Vagina (tissue), 2 donors: Measurements from ENCODE around the gene ATP1A3. TPM values are rescaled to one million over a fixed set of nuclear protein-coding genes. Genes with fewer than 3 reads are reported as not detected.

Experiments
- DNase-seq, 2 donors: peaks; one replicate each; pipeline ENCODE4 v3.0.0-alpha.2; 2017; ENCODE audit errors: extremely low spot score in 2 of 2
- H3K27ac ChIP-seq: fragments of 200-600 bp; sonication (generic); one replicate; pipeline ENCODE4 v1.5.1; 2019
- H3K27me3 ChIP-seq: fragments of 200-600 bp; sonication (generic); one replicate; pipeline ENCODE4 v1.5.1; 2019
- H3K36me3 ChIP-seq, 2 donors: fragments of 200-600 bp; sonication (generic); one replicate each; pipeline ENCODE4 v1.5.1; 2017 to 2019
- H3K4me1 ChIP-seq: fragments of 200-600 bp; sonication (generic); one replicate; pipeline ENCODE4 v1.5.1; 2019
- H3K4me3 ChIP-seq, 2 donors: fragments of 200-600 bp; sonication (generic); 1 replicate in 1 of 2; 2 replicates in 1 of 2; pipeline ENCODE4 v1.5.1; 2016 to 2019
- H3K9me3 ChIP-seq: fragments of 200-600 bp; sonication (generic); one replicate; pipeline ENCODE4 v1.5.1; 2019
- POLR2A ChIP-seq, 2 donors: fragments of 450-650 bp; IDR thresholded peaks; one replicate each; pipeline ENCODE4 v1.6.1; 2017; ENCODE audit warnings: antibody characterized with exemption in 2 of 2, mild to moderate bottlenecking in 2 of 2, moderate library complexity in 2 of 2
- POLR2AphosphoS5 ChIP-seq, 2 donors: sonication (generic); formaldehyde crosslinking; IDR thresholded peaks; one replicate each; pipeline ENCODE4 v1.9.0; 2017; ENCODE audit warnings: antibody characterized with exemption in 2 of 2, mild to moderate bottlenecking in 2 of 2, low read depth in 1 of 2; ENCODE audit not compliant: insufficient read depth in 1 of 2
- intact Hi-C: fragments of 100-400 bp; cut with DNase I; formaldehyde crosslinking; loops from one replicate; pipeline ENCODE4 v1.15.1; 2023
- total RNA-seq: library from RNA; depleted of rRNA; stranded (reverse); fragments of >200 nt; gene quantifications from one replicate; pipeline ENCODE4 v1.2.3, GENCODE V29; 2016
- TF ChIP-seq, protein P1 (sequence below), 3 experiments: fragments of 450-650 bp in 2 of 3; fragments of 200-600 bp in 1 of 3; sonication (generic) in 1 of 3; IDR thresholded peaks; one replicate each; pipeline ENCODE4 v1.5.1; 2017 to 2019; ENCODE audit warnings: antibody characterized with exemption in 3 of 3, mild to moderate bottlenecking in 2 of 3, moderate library complexity in 2 of 3

Gene ATP1A3
- total RNA-seq, 1 donor from 2014 or later: 4.7 TPM

GRCh38 chr19:41998246-41999020, 4.4 kb upstream of the ATP1A3 start:
- intact Hi-C loops: no loop called here
- no peak overlapping the region for H3K4me3 ChIP-seq
- no peak for DNase-seq
- H3K27me3 ChIP-seq: peaks cover 15% of the 10 kb centered on the region
- no peak overlapping the region for H3K27ac ChIP-seq
- TF ChIP-seq POLR2A (IDR thresholded peaks at IDR 0.05): no peak
- TF ChIP-seq, protein P1, sequence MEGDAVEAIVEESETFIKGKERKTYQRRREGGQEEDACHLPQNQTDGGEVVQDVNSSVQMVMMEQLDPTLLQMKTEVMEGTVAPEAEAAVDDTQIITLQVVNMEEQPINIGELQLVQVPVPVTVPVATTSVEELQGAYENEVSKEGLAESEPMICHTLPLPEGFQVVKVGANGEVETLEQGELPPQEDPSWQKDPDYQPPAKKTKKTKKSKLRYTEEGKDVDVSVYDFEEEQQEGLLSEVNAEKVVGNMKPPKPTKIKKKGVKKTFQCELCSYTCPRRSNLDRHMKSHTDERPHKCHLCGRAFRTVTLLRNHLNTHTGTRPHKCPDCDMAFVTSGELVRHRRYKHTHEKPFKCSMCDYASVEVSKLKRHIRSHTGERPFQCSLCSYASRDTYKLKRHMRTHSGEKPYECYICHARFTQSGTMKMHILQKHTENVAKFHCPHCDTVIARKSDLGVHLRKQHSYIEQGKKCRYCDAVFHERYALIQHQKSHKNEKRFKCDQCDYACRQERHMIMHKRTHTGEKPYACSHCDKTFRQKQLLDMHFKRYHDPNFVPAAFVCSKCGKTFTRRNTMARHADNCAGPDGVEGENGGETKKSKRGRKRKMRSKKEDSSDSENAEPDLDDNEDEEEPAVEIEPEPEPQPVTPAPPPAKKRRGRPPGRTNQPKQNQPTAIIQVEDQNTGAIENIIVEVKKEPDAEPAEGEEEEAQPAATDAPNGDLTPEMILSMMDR (IDR thresholded peaks at IDR 0.05): no peak
- no peak for TF ChIP-seq POLR2AphosphoS5 (IDR thresholded peaks at IDR 0.05; ENCODE audit: insufficient read depth in 1 of 2, low read depth in 1 of 2)
- peaks cover 15% of the 10 kb centered on the region for H3K4me1 ChIP-seq
- no peaks in the 10 kb centered on the region for H3K36me3 ChIP-seq
- no peaks in the 10 kb centered on the region for H3K9me3 ChIP-seq

GRCh38 chr19:41997851-41998229, 3.8 kb upstream of the ATP1A3 start:
- intact Hi-C loops: no loop called here
- no peak overlapping the region for H3K4me3 ChIP-seq
- no peaks in the 10 kb centered on the region for H3K9me3 ChIP-seq
- H3K27ac ChIP-seq: no peak overlapping the region
- TF ChIP-seq POLR2A (IDR thresholded peaks at IDR 0.05) (no peak), POLR2AphosphoS5 (IDR thresholded peaks at IDR 0.05; ENCODE audit: insufficient read depth in 1 of 2, low read depth in 1 of 2) (no peak)
- TF ChIP-seq, protein P1 (IDR thresholded peaks at IDR 0.05): no peak
- no peaks in the 10 kb centered on the region for H3K36me3 ChIP-seq
- DNase-seq: no peak
- H3K4me1 ChIP-seq: peaks cover 15% of the 10 kb centered on the region
- H3K27me3 ChIP-seq: peaks cover 15% of the 10 kb centered on the region

DNA sequence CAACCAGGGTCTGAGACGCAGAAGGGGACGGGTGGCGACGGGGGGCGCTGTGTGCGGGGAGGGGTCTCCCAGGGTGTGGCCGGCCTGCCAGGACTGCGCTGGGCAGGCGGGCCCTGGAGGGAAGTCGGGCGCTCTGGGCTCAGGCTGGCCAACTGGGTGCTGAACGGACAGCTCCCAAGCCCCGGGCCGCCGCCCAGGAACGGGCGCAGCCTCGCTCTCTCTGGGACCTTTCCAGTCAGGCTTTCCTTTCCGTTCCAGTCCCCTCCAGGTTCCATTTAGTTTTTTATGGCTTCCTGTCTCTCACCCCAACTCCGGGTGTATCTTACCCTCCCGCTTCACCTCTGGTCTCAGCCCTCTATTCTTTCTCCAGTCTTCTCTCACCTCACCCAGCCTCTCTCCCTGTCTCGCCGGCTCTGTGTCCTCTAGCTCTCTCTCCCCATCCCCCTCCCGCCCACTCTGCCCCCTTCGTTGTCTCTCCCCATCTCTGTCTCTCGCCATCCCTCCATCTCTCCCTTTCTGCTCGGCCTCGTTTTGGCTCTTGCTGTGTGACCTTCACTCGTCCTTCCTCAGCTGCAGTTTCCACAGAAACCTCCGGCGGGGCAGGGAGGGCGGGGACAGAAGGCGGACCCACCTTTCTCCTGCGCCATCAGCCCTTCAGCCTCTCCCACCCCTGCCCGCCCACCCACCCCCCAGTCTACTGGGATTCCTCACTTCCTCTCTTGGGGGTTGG, 3.3 kb upstream of the ATP1A3 start:
- H3K4me1 ChIP-seq: peaks cover 15% of the 10 kb centered on the region
- H3K4me3 ChIP-seq: no peak overlapping the region
- no peak overlapping the region for H3K27ac ChIP-seq
- TF ChIP-seq POLR2AphosphoS5 (IDR thresholded peaks at IDR 0.05; ENCODE audit: insufficient read depth in 1 of 2, low read depth in 1 of 2) (no peak), POLR2A (IDR thresholded peaks at IDR 0.05) (no peak)
- TF ChIP-seq, protein P1 (IDR thresholded peaks at IDR 0.05): no peak
- no peaks in the 10 kb centered on the region for H3K9me3 ChIP-seq
- DNase-seq: no peak
- intact Hi-C loops: no loop called here
- H3K36me3 ChIP-seq: no peaks in the 10 kb centered on the region
- peaks cover 15% of the 10 kb centered on the region for H3K27me3 ChIP-seq

GRCh38 chr19:41995959-41996797, 2.1 kb upstream of the ATP1A3 start:
- no peak for TF ChIP-seq POLR2AphosphoS5 (IDR thresholded peaks at IDR 0.05; ENCODE audit: insufficient read depth in 1 of 2, low read depth in 1 of 2)
- no peak for TF ChIP-seq POLR2A (IDR thresholded peaks at IDR 0.05)
- TF ChIP-seq, protein P1 (IDR thresholded peaks at IDR 0.05): no peak
- Histone ChIP-seq H3K27me3 (peaks cover 15% of the 10 kb centered on the region), H3K27ac (no peak overlapping the region), H3K36me3 (no peaks in the 10 kb centered on the region), H3K4me3 (no peak overlapping the region), H3K4me1 (peaks cover 15% of the 10 kb centered on the region), H3K9me3 (no peaks in the 10 kb centered on the region)
- intact Hi-C loops: no loop called here
- no peak for DNase-seq
